Measurements from ENCODE around the gene TMEM203. TPM values are rescaled to one million over a fixed set of nuclear protein-coding genes. Genes with fewer than 3 reads are reported as not detected.

The TMEM203 gene
- total and polyA plus RNA-seq, 10 of the 15 experiments (the other 5 are each of a cell fraction or from before 2014, with no cell fraction given): 7.2 to 68.1 (median 33.8) TPM

- TF ChIP-seq ZBTB33 (IDR thresholded peaks at IDR 0.05): no peak
- TF ChIP-seq USF2 (IDR thresholded peaks at IDR 0.05; ENCODE audit: borderline replicate concordance, low read depth, low read length): no peak
- no peak for TF ChIP-seq E2F8 (IDR thresholded peaks at IDR 0.05; ENCODE audit: low read depth, partially characterized antibody)
- no peak for TF ChIP-seq BCL11A (IDR thresholded peaks at IDR 0.05; ENCODE audit: low read depth, low read length)
- TF ChIP-seq RBBP5 (conservative IDR thresholded peaks at IDR 0.05): no peak
- no peak for TF ChIP-seq TCF12 (IDR thresholded peaks at IDR 0.05; ENCODE audit: low read depth, low read length)
- TF ChIP-seq RAD21 (IDR thresholded peaks at IDR 0.05; ENCODE audit: insufficient read depth, low read depth, low read length): no peak
- no peak for TF ChIP-seq SP1 (IDR thresholded peaks at IDR 0.05; ENCODE audit: low read depth, low read length)
Observed at GRCh38 chr9:137167277-137167746, 38.1 kb downstream of the TMEM203 start (continued).

All from GM12878 (cell line).